ENCODE measurements around the gene FAM151B. TPM values are rescaled to one million over a fixed set of nuclear protein-coding genes. Genes with fewer than 3 reads are reported as not detected.

The FAM151B gene
- total and polyA plus RNA-seq, 2 of the 8 experiments (the other 6 are each of a cell fraction or from before 2014, with no cell fraction given): 0.62 to 1.1 TPM

DNA sequence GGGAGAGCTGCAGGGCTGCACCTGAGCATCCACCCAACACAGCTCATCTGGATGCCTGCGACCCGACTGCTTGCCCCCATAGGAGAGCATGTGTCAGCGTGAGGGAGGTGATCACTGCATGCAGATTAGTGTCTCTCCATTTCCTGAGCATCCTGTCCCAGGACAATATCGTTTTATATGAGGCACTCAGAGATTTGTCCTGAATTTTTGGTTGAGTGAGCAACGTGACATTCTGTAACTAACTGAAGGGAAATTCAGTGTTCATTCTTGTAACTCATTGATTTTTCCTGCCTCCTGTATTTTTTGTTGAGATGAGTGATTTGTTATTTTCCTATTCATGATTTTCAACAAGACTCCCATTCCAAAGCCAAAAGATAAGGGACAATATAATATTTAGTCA is 102.9 kb downstream of the FAM151B start:
- Histone ChIP-seq H3K4me1 (replicated peaks in 1 of 4; ENCODE audit: control insufficient read depth in 3 of 4, insufficient read depth in 4 of 4, low read length in 3 of 4) (no peaks in the 10 kb centered on the region; a peak in 1 of 7 replicates), H3K14ac (ENCODE audit: insufficient read length) (no peak overlapping the region), H2BK12ac (ENCODE audit: low read depth, low read length) (no peak overlapping the region), H3K56ac (replicated peaks; ENCODE audit: insufficient read length, low read depth, low read length) (no peak overlapping the region), H3K4ac (replicated peaks; ENCODE audit: insufficient read length, low read depth, low read length) (no peak overlapping the region), H3K27me3 (replicated peaks in 1 of 4; ENCODE audit: control insufficient read depth in 3 of 4, extremely low read depth in 1 of 4, insufficient read depth in 3 of 4, low read length in 3 of 4) (no peaks in the 10 kb centered on the region), H2BK15ac (ENCODE audit: low read length) (no peak overlapping the region), H2BK5ac (ENCODE audit: low read depth, low read length) (no peak overlapping the region), H3K4me2 (ENCODE audit: insufficient read depth in 1 of 2, low read depth in 2 of 2, low read length in 2 of 2) (no peak overlapping the region), H2AFZ (ENCODE audit: low read length) (no peak overlapping the region), H4K5ac (ENCODE audit: insufficient read length, low read depth, low read length) (no peak overlapping the region), H4K91ac (replicated peaks; ENCODE audit: insufficient read length, low read length) (no peak overlapping the region), H3K79me2 (ENCODE audit: control insufficient read depth in 1 of 2, insufficient read depth in 2 of 2, low read length in 2 of 2) (no peaks in the 10 kb centered on the region), H3K9ac (replicated peaks in 1 of 4; ENCODE audit: extremely low read depth in 1 of 4, low read depth in 3 of 4, low read length in 3 of 4) (no peak overlapping the region), H3K23me2 (ENCODE audit: low read depth, low read length) (no peaks in the 10 kb centered on the region), H3K27ac (ENCODE audit: low read depth, low read length) (no peak overlapping the region), H2BK20ac (ENCODE audit: low read length) (no peak overlapping the region), H3K36me3 (ENCODE audit: control insufficient read depth in 2 of 4, insufficient read depth in 4 of 4, low read length in 3 of 4) (no peaks in the 10 kb centered on the region), H4K8ac (ENCODE audit: extremely low read depth, insufficient read depth, low read length) (no peak overlapping the region), H3K18ac (ENCODE audit: extremely low read depth, low read length) (no peak overlapping the region), H3K79me1 (ENCODE audit: low read depth, low read length) (no peaks in the 10 kb centered on the region), H3K23ac (ENCODE audit: insufficient read length) (no peak overlapping the region), H4K20me1 (replicated peaks in 1 of 2; ENCODE audit: control insufficient read depth in 1 of 2, insufficient read depth in 2 of 2, low read length in 2 of 2) (no peaks in the 10 kb centered on the region), H3K9me3 (ENCODE audit: insufficient read depth in 2 of 2, low read depth in 1 of 2, low read length in 1 of 2) (no peaks in the 10 kb centered on the region), H2AK5ac (ENCODE audit: low read depth, low read length) (no peak overlapping the region), H2BK120ac (replicated peaks; ENCODE audit: low read depth, low read length) (no peak overlapping the region), H3K4me3 (ENCODE audit: extremely low read depth in 1 of 4, insufficient read depth in 2 of 4, low read depth in 3 of 4, low read length in 4 of 4) (no peak overlapping the region)
- no peak for FAIRE-seq
- WGBS, 2 experiments (ENCODE audit: extremely low coverage in 1 of 2, insufficient coverage in 1 of 2, insufficient read length in 1 of 2, insufficient replicate concordance in 2 of 2, low coverage in 1 of 2, low lambda C conversion rate in 2 of 2, missing lambda C conversion rate in 1 of 2): 86% methylated on average over 5 of the region's 5 CpGs; no CpG with 5 or more reads in 1 of the 2 experiments
- POLR2A ChIA-PET (ENCODE audit: partially characterized antibody): interaction anchor here (0.6 to 1.0 kb wide), 2 partner anchors 9 to 14 kb away, joined by 3 to 5 read pairs; no protein-coding TSS in a partner anchor
- CTCF ChIA-PET (ENCODE audit: partially characterized antibody): interaction anchor here (0.6 kb wide), 1 partner anchor 98 kb away, joined by 3 read pairs; no protein-coding TSS in a partner anchor
- TF ChIP-seq JUN (IDR thresholded peaks at IDR 0.05; ENCODE audit: low read depth, low read length) (no peak), NANOG (IDR thresholded peaks at IDR 0.05; ENCODE audit: insufficient read depth, low read depth, low read length, poor library complexity, severe bottlenecking) (no peak), TEAD4 (IDR thresholded peaks at IDR 0.05; ENCODE audit: low read depth, low read length) (no peak), ASH2L (IDR thresholded peaks at IDR 0.05; ENCODE audit: low read length) (no peak), JUND (IDR thresholded peaks at IDR 0.05; ENCODE audit: low read length) (no peak), POU5F1 (IDR thresholded peaks at IDR 0.05; ENCODE audit: low read depth, low read length) (no peak), CREB1 (IDR thresholded peaks at IDR 0.05) (no peak), SRF (IDR thresholded peaks at IDR 0.05; ENCODE audit: low read depth, low read length) (no peak), RNF2 (IDR thresholded peaks at IDR 0.05; ENCODE audit: borderline replicate concordance, low read depth, low read length, missing control alignments, poor library complexity, severe bottlenecking) (no peak), YY1 (IDR thresholded peaks at IDR 0.05; ENCODE audit: low read depth, low read length) (no peak), PHF8 (conservative IDR thresholded peaks at IDR 0.05; ENCODE audit: low read depth, low read length) (no peak), TCF12 (IDR thresholded peaks at IDR 0.05; ENCODE audit: low read depth, low read length) (no peak), TBP (IDR thresholded peaks at IDR 0.05; ENCODE audit: low read depth, low read length) (no peak), FOSL1 (IDR thresholded peaks at IDR 0.05; ENCODE audit: insufficient read depth, low read depth, low read length) (no peak)
- peak in 1 of 2 experiments; percentile 31 for DNase-seq (ENCODE audit: low read depth in 1 of 2, low spot score in 2 of 2)
